GM21717 (cell line): ENCODE measurements around the gene STX8.
"Not testable (repeated sequence)": the region's sequence is repeated elsewhere in the genome, so short reads cannot be mapped to it uniquely, and the experiment has no call there.

Source experiments
- ATAC-seq: cut with Tn5 transposase; IDR thresholded peaks from one replicate; pipeline ENCODE4 v1.9.1; 2021; ENCODE audit warnings: mild to moderate bottlenecking, moderate library complexity; ENCODE audit not compliant: unreplicated experiment

The STX8 gene

GRCh38 chr17:9355231-9355630 lies 220.4 kb downstream of the STX8 start:
- ATAC-seq: not testable (repeated sequence)

DNA sequence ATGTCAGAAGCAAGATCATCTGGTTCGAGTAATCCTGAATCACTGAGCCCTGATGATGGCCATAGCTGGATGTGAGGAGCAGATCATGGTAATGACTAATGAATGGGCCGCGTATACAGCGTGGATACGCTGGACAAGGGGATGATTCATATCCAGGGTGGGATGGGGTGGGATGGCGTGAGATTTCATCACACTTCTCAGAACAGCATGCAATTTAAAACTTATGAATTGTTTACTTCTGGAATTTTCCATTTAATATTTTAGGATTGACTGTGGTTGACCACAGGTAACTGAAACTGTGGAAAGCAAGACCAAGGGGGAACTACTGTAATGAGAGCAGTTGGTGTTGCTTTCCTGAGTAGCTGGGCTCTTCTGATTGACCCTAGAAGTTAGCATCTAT lies 225.5 kb downstream of the STX8 start:
- ATAC-seq: no peak

DNA sequence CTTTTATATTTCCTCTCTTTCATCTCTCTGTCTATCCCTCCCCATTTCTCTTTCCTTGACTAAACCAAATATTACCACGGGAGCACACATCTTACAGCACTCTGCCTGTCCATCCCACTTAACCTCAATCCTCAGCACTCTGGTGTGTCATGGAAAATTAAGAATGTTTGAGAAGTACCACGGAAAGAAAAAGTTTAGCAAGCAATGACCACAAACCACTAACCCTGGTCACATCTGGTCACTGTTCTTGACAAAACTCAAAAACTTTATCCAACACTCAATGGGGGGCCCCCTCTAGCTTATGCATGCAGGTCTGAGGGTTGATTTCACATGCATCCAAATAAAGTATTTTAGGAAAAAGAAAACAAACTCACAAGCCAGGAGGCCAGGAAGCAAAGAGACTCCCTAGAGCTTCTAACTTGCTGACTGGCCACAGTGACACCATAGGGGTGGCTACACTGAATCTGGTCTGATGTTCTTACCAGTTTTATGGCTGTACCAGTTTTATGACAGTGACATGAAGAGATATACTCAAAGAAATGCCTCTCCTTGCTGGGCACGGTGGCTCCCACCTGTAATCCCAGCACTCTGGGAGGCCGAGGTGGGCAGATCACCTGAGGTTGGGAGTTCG lies 229.2 kb downstream of the STX8 start:
- no peak for ATAC-seq

DNA sequence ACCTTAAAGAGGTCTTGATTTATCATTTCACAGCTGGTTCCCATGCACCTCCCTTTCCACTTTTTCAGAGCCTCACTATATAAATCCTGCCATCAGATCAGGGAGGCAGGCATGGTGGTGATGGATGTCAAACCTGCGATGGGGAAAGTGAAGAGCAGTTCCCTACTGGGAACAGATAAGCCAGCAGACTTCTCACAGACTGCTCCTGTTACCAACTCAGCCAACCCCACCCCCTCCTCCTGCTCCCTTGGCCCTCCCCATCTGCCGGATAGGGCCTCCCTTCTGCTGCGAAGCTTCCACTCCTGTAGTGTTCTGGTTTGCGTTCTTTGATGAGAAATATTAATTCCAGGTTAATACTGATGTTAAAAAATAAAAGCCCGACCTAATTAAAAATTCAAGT lies 232.1 kb downstream of the STX8 start:
- ATAC-seq: no peak

GRCh38 chr17:9342225-9342624 lies 233.4 kb downstream of the STX8 start:
- ATAC-seq: no peak

DNA sequence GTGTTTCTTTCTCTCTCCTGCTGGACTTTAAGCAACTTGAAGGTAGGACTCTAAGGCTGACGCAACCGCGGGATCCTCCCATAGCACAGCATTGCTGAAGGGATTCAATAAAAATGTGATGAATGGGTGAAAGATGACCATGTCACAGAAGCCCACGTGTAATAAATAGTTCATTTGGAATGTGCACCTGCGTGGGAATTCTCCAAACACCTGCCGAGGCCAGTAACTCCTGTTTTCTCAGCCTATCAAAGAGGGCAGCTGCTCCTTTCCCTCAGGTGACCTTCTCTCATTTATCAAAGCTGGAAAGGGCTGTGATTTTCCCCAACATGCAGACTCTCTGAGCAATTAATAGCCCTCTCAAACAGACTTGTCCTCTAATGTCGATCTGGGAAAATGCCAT lies 235.7 kb downstream of the STX8 start:
- ATAC-seq: no peak

- not testable (repeated sequence) for ATAC-seq
These were observed 236.1 kb downstream of the STX8 start for GRCh38 chr17:9339482-9339881.

GRCh38 chr17:9336817-9337216 lies 238.8 kb downstream of the STX8 start:
- ATAC-seq: no peak

GRCh38 chr17:9334536-9335446 lies 240.8 kb downstream of the STX8 start:
- no peak for ATAC-seq

DNA sequence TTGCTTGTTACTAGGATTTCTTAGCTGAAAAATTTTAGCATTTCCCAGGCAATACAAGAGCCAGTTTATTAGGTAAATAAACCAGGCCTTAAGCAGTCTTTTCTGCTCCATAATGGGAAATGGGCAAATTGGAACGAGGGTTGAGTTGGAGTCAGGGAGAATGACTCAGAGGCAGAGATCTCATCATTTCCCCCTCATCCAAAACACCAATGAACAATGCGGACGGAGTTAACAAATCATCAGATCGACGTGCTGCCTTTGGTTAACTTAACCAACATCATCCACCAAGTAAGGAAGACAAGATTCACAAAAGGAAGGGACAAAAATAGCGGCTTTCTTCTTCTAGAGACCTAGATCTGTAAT lies 243.5 kb downstream of the STX8 start:
- ATAC-seq: no peak

DNA sequence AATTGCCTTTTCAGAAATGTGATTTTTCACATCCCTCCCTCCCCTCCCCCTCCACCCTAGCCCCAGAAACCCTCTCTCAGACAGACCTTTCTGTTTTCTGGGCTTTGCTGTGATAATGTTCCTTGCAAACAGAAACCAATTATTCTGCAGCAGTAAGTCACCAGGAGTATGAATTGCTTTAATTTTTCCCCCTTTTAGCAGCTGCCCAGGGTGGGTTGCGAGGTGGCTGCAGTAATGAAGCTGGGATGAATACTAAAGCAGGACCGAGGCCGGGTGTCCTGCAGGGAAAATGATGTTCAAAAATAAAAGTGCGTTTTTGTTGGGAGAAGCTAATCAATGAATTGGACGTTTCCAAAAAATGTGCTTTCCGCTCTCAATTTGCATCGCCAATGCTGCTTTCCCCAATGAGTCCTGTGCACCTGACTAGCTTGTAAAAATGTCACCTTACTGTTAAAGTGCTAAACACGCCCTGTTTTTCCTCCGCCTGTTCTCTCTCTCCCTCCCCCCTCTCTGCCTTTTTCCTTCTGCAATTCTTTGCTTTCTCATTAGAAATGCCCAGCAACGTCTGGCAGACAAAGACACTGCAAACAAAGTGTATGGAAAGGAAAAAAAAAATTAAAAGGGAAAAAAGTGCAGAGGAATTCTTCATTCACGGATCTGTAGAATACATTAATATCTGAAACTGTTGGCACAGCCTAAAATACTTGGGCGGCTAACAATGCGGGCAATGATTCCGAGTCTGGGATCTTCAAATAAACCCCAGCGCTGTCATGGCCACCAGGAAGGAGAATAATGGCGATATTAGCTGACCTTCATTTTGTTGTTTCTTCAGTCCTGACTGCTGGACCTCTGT lies 244.1 kb downstream of the STX8 start:
- no peak for ATAC-seq

DNA sequence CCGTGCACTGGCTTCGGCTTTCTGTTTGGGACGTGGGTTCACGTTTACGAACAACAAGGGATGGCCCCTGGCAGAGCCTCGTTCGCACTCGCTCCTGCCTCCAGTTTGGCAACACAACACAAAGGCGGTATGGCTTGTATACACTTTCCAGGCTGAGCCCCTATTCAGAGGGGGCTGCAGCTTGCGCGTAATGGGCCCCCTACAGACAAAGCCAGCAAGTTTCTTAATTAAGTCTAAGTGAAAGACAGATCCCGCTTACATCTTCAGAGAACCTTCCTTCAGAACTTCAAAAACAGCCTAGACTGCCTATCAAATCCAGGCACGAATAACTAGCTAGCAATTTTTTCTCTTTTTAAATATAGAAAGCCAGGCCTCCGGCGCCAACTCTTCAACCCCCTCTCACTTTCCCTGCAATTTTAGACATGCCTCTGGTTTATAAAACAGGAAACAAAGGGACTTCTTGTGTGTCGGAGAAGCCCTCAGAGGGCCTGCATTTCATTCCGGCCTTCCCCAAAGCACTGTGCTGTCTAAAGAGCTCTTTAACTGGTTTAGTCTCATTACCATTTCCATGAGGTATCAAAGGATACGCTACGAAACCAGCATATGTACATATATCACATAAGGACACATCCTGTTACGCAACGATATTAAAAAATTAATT lies 244.9 kb downstream of the STX8 start:
- no peak for ATAC-seq

DNA sequence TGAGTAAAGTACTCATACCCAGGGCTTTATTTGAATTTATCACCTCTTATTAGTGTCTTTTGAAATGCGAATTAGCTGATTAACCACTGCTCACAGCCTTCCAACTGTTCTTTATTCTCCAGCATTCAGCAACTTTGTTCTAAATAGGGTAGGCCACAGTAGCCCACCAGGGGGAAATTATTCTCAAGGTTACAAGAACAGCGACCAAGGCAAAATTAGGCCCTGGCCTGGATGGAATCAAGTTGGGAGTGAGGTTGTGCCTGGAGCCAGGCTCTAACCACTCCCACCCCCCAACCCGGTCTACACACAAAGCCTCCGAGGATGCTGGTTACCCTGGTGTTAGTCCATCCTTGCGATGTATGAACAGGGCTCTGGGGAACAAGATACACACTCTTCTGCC lies 245.5 kb downstream of the STX8 start:
- ATAC-seq: no peak

GRCh38 chr17:9329251-9329921 lies 246.2 kb downstream of the STX8 start:
- no peak for ATAC-seq

DNA sequence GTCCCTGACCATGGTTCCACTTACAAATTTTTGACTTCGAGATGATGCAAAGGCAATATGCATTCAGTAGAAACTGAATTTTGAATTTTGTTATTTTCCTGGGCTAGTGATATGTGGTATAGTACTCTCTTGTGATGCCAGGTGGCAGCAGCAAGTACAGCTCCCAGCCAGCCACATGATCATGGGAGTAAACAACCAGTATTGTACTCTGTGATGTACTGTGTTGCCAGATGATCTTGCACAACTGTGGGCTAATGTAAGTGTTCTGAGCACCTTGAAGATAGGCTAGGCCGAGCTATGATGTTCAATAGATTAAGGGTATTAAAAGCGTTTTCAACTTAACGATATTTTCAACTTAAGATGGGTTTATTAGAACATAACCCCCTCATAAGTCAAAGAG lies 250.8 kb downstream of the STX8 start:
- no peak for ATAC-seq

GRCh38 chr17:9322326-9322725 lies 253.3 kb downstream of the STX8 start:
- no peak for ATAC-seq

GRCh38 chr17:9321890-9322289 lies 253.7 kb downstream of the STX8 start:
- no peak for ATAC-seq

DNA sequence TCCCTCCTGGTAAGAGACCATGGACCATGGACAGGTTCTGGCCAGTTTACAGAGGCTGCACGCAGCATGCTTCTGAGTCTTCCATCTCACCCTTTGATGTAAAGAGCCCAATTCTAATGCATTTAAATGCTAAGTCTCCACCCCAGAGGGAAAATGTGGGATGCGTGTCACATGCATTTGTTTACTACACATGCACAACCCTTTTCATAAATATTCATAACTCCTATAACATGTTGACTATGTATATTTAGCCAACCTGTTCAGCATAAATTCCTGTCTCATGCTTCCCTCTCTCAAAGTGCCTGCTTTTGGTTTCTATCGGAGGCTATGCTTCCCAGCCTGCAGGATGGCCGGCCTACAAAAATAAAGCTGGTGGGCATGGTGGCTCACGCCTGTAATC lies 260.3 kb downstream of the STX8 start:
- no peak for ATAC-seq

GRCh38 chr17:9313346-9313745 lies 262.3 kb downstream of the STX8 start:
- no peak for ATAC-seq

DNA sequence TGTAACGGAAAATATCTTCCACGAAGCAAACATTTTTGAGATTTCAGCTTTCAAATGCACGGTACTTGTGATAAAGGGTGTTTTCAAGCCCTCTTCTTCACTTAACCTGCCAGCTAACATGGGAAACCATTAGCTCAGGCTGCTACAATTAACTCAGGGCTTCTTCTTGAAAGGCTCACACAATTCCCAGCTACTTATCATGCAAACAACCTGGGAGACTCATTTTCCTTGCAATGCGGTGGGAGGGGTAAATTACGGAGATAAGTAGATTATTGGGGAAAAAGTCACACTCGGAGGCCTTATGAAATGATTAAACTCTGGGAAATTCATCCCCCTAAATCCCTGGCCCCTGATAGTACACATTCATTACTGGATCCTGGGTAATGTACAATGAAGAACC lies 266.4 kb downstream of the STX8 start:
- no peak for ATAC-seq

GRCh38 chr17:9308069-9308468 lies 267.6 kb downstream of the STX8 start:
- no peak for ATAC-seq
